Skeletal muscle tissue (tissue), 4 donors: ENCODE measurements around the gene ALAD. TPM values are rescaled to one million over a fixed set of nuclear protein-coding genes. Genes with fewer than 3 reads are reported as not detected.
"Not testable (repeated sequence)": the region's sequence is repeated elsewhere in the genome, so short reads cannot be mapped to it uniquely, and the experiment has no call there.

ENCODE experiments used
- H3K27ac ChIP-seq: one replicate; pipeline ENCODE4 v1.7.0; 2013; ENCODE audit warnings: mild to moderate bottlenecking, low read depth, low read length, inconsistent platforms
- H3K27me3 ChIP-seq, 3 donors: one replicate each; pipeline ENCODE4 v1.7.0; 2013; ENCODE audit warnings: low read length in 3 of 3; ENCODE audit not compliant: control insufficient read depth in 3 of 3, insufficient read depth in 3 of 3
- H3K36me3 ChIP-seq, 3 donors: one replicate each; pipeline ENCODE4 v1.7.0; 2013; ENCODE audit warnings: low read length in 3 of 3; ENCODE audit not compliant: control insufficient read depth in 3 of 3, insufficient read depth in 3 of 3
- H3K4me1 ChIP-seq, 3 donors: one replicate each; pipeline ENCODE4 v1.7.0; 2013; ENCODE audit warnings: low read length in 3 of 3, mild to moderate bottlenecking in 3 of 3; ENCODE audit not compliant: control insufficient read depth in 3 of 3, insufficient read depth in 3 of 3
- H3K4me3 ChIP-seq, 3 donors: one replicate each; pipeline ENCODE4 v1.7.0; 2013; ENCODE audit warnings: low read length in 3 of 3
- H3K9ac ChIP-seq, 3 donors: one replicate each; pipeline ENCODE4 v1.7.0; 2013; ENCODE audit warnings: low read length in 3 of 3, mild to moderate bottlenecking in 3 of 3, moderate library complexity in 2 of 3, low read depth in 1 of 3
- H3K9me3 ChIP-seq, 3 donors: one replicate each; pipeline ENCODE4 v1.7.0; 2013; ENCODE audit warnings: low read length in 3 of 3; ENCODE audit not compliant: control insufficient read depth in 3 of 3
- total RNA-seq: library from RNA; depleted of rRNA; stranded (reverse); fragments of >200 nt; gene quantifications from one replicate; pipeline ENCODE4 v1.2.3, GENCODE V29; 2014
- donor health status: Osteomylitis.

The ALAD gene
- total RNA-seq, 1 donor from 2014 or later: 8.4 TPM

- H3K9ac ChIP-seq: no peak overlapping the region
- H3K4me3 ChIP-seq: no peak overlapping the region
- H3K36me3 ChIP-seq: no peaks in the 10 kb centered on the region
- peaks cover 0 to 3% (median 0%) of the 10 kb centered on the region in 3 donors for H3K27me3 ChIP-seq
- H3K9me3 ChIP-seq: no peaks in the 10 kb centered on the region
- H3K27ac ChIP-seq: no peak overlapping the region
- H3K4me1 ChIP-seq: no peaks in the 10 kb centered on the region
Measured at GRCh38 chr9:113425072-113425471, 24.0 kb upstream of the ALAD start.

- Histone ChIP-seq H3K4me3 (no peak overlapping the region), H3K4me1 (no peaks in the 10 kb centered on the region), H3K9me3 (no peaks in the 10 kb centered on the region), H3K9ac (no peak overlapping the region), H3K36me3 (no peaks in the 10 kb centered on the region), H3K27ac (no peak overlapping the region), H3K27me3 (peaks cover 0 to 3% (median 0%) of the 10 kb centered on the region in 3 donors)
Measured at GRCh38 chr9:113421726-113422125, 20.6 kb upstream of the ALAD start.

- H3K27ac ChIP-seq: no peak overlapping the region
- no peak overlapping the region for H3K4me3 ChIP-seq
- no peaks in the 10 kb centered on the region for H3K9me3 ChIP-seq
- no peaks in the 10 kb centered on the region for H3K36me3 ChIP-seq
- H3K9ac ChIP-seq: no peak overlapping the region
- no peaks in the 10 kb centered on the region for H3K27me3 ChIP-seq
- H3K4me1 ChIP-seq: no peaks in the 10 kb centered on the region
Measured at GRCh38 chr9:113417370-113417769, 16.3 kb upstream of the ALAD start.

GRCh38 chr9:113416149-113416721 is 15.2 kb upstream of the ALAD start:
- no peaks in the 10 kb centered on the region for H3K36me3 ChIP-seq
- no peaks in the 10 kb centered on the region for H3K4me1 ChIP-seq
- H3K27ac ChIP-seq: peak overlapping the region; percentile 8
- no peaks in the 10 kb centered on the region for H3K9me3 ChIP-seq
- H3K9ac ChIP-seq: no peak overlapping the region
- H3K4me3 ChIP-seq: no peak overlapping the region
- H3K27me3 ChIP-seq: no peaks in the 10 kb centered on the region

- Histone ChIP-seq H3K27me3 (no peaks in the 10 kb centered on the region), H3K4me3 (peak within 1 kb of the TSS; percentile 97 to 98 (median 98)), H3K36me3 (peaks cover 9 to 21% (median 21%) of the 10 kb centered on the region in 3 donors), H3K4me1 (peaks cover 8 to 28% (median 20%) of the 10 kb centered on the region in 3 donors), H3K9ac (peak within 1 kb of the TSS; percentile 95 to 98 (median 96)), H3K9me3 (no peaks in the 10 kb centered on the region), H3K27ac (peak within 1 kb of the TSS; percentile 91)
Measured at GRCh38 chr9:113410207-113410864, 9.3 kb upstream of the ALAD start, which contains the start of the genes C9orf43 and POLE3. TSS of gene C9orf43 (plus strand) at chr9:113410747. CDS start at chr9:113413494, 2,747 bp downstream. TSS of gene POLE3 (minus strand) at chr9:113410675. CDS start at chr9:113410293, 382 bp downstream.

- H3K9me3 ChIP-seq: no peaks in the 10 kb centered on the region
- H3K9ac ChIP-seq: peak overlapping the region; percentile 95 to 98 (median 96)
- H3K4me1 ChIP-seq: peaks cover 8 to 28% (median 20%) of the 10 kb centered on the region in 3 donors
- H3K27me3 ChIP-seq: no peaks in the 10 kb centered on the region
- peaks cover 9 to 21% (median 21%) of the 10 kb centered on the region in 3 donors for H3K36me3 ChIP-seq
- H3K4me3 ChIP-seq: peak overlapping the region; percentile 97 to 98 (median 98)
- peak overlapping the region; percentile 91 for H3K27ac ChIP-seq
Measured at GRCh38 chr9:113409883-113410206, 8.8 kb upstream of the ALAD start.

GRCh38 chr9:113409481-113409880 is 8.4 kb upstream of the ALAD start:
- Histone ChIP-seq H3K27me3 (no peaks in the 10 kb centered on the region), H3K27ac (peak overlapping the region; percentile 91), H3K9me3 (no peaks in the 10 kb centered on the region)

GRCh38 chr9:113406873-113407511 is 5.9 kb upstream of the ALAD start:
- not testable (repeated sequence) for H3K9me3 ChIP-seq, H3K4me3 ChIP-seq, H3K27me3 ChIP-seq, H3K27ac ChIP-seq
- Histone ChIP-seq H3K36me3 (peaks cover 9 to 21% (median 21%) of the 10 kb centered on the region in 3 donors), H3K4me1 (peaks cover 8 to 28% (median 20%) of the 10 kb centered on the region in 3 donors), H3K9ac (peak overlapping the region in 1 of 3 donors; percentile 8)

More at GRCh38 chr9:113409481-113409880, 8.4 kb upstream of the ALAD start:
- Histone ChIP-seq H3K4me1 (peaks cover 8 to 28% (median 20%) of the 10 kb centered on the region in 3 donors), H3K36me3 (peaks cover 9 to 21% (median 21%) of the 10 kb centered on the region in 3 donors), H3K4me3 (peak overlapping the region; percentile 97 to 98 (median 98)), H3K9ac (peak overlapping the region; percentile 95 to 98 (median 96))

- Histone ChIP-seq H3K36me3 (peaks cover 9 to 21% (median 21%) of the 10 kb centered on the region in 3 donors), H3K4me1 (peaks cover 14 to 34% (median 25%) of the 10 kb centered on the region in 3 donors), H3K9ac (peak overlapping the region in 1 of 3 donors; percentile 8)
- H3K9me3 ChIP-seq, H3K27me3 ChIP-seq, H3K4me3 ChIP-seq, H3K27ac ChIP-seq: not testable (repeated sequence)
Measured at GRCh38 chr9:113406353-113406752, 5.3 kb upstream of the ALAD start.

GRCh38 chr9:113403646-113404045 is 2.6 kb upstream of the ALAD start:
- peaks cover 3 to 17% (median 15%) of the 10 kb centered on the region in 3 donors for H3K36me3 ChIP-seq
- H3K27me3 ChIP-seq: no peaks in the 10 kb centered on the region
- peaks cover 17 to 37% (median 22%) of the 10 kb centered on the region in 3 donors for H3K4me1 ChIP-seq
- no peak overlapping the region for H3K9ac ChIP-seq
- no peak overlapping the region for H3K4me3 ChIP-seq
- no peaks in the 10 kb centered on the region for H3K9me3 ChIP-seq
- no peak overlapping the region for H3K27ac ChIP-seq
